H1 (cell line): ENCODE results near the gene FGF18. TPM values are rescaled to one million over a fixed set of nuclear protein-coding genes. Genes with fewer than 3 reads are reported as not detected.

ENCODE experiments used
- CBX5 ChIP-seq: fragments of 300-800, 300-1000 bp; sonication (generic); IDR thresholded peaks from 2 replicates; pipeline ENCODE4 v1.7.1; 2016; ENCODE audit warnings: antibody characterized with exemption, low read length, low read depth
- CBX8 ChIP-seq: fragments of 300-800, 300-1000 bp; sonication (generic); IDR thresholded peaks from 2 replicates; pipeline ENCODE4 v1.7.1; 2016; ENCODE audit warnings: low read depth, low read length, borderline replicate concordance
- FOSL1 ChIP-seq: IDR thresholded peaks from 2 replicates; pipeline ENCODE4 v1.6.1; 2011; ENCODE audit warnings: mild to moderate bottlenecking, low read depth, low read length, moderate library complexity; ENCODE audit not compliant: insufficient read depth
- GTF2F1 ChIP-seq: IDR thresholded peaks from 2 replicates; pipeline ENCODE4 v1.6.1; 2012; ENCODE audit warnings: low read depth, low read length, improper control_type of control experiment, borderline replicate concordance
- KDM4A ChIP-seq: IDR thresholded peaks from one replicate; pipeline ENCODE4 v1.7.1; 2012; ENCODE audit warnings: low read depth, mild to moderate bottlenecking, moderate library complexity, low read length, inconsistent platforms; ENCODE audit not compliant: severe bottlenecking
- POLR2A ChIP-seq, 2 experiments: IDR thresholded peaks; 1 replicate in 1 of 2; 2 replicates in 1 of 2; pipeline ENCODE4 v1.6.1; 2011; ENCODE audit warnings: low read depth in 2 of 2, low read length in 2 of 2, mild to moderate bottlenecking in 2 of 2; ENCODE audit errors: control extremely low read depth in 1 of 2
- POLR2AphosphoS5 ChIP-seq: IDR thresholded peaks from 2 replicates; pipeline ENCODE4 v1.6.1; 2011; ENCODE audit warnings: low read depth, low read length
- RXRA ChIP-seq: IDR thresholded peaks from 2 replicates; pipeline ENCODE4 v1.6.1; 2011; ENCODE audit warnings: low read depth, mild to moderate bottlenecking, low read length, moderate library complexity; ENCODE audit not compliant: insufficient read depth
- YY1 ChIP-seq: IDR thresholded peaks from 2 replicates; pipeline ENCODE4 v1.6.1; 2011; ENCODE audit warnings: low read depth, mild to moderate bottlenecking, low read length
- polyA plus RNA-seq, 7 experiments: library from polyadenylated mRNA; depleted of rRNA in 3 of 7; stranded (reverse) in 5 of 7; unstranded in 2 of 7; fragments of >200 nt in 5 of 7; fragments of 200-250 nt in 2 of 7; gene quantifications; 1 replicate in 5 of 7; 2 replicates in 1 of 7; 4 replicates in 1 of 7; pipeline versions ENCODE4 v1.2.1 to v1.2.3, GENCODE V29; 2011 to 2013; ENCODE audit warnings: missing spikeins in 2 of 7, mixed read lengths in 2 of 7
- total RNA-seq: library from RNA; stranded (reverse); fragmentation: NEBNext Ultra II Directional; extraction: Animal tissue kit (Norgen Biotek cat#: 25700); gene quantifications from 2 replicates; pipeline ENCODE4 v1.2.1, GENCODE V29; 2021
- TF ChIP-seq, protein P1 (sequence below): fragments of 300-600 bp; sonication (generic); IDR thresholded peaks from 2 replicates; pipeline ENCODE4 v1.7.1; 2012; ENCODE audit warnings: low read length, moderate library complexity, mild to moderate bottlenecking, inconsistent platforms; ENCODE audit not compliant: insufficient replicate concordance
- TF ChIP-seq, protein P2 (sequence below): IDR thresholded peaks from 2 replicates; pipeline ENCODE4 v1.6.1; 2011; ENCODE audit warnings: low read length, improper control_type of control experiment

The FGF18 gene
- total and polyA plus RNA-seq, 2 of the 8 experiments (the other 6 are each of a cell fraction or from before 2014, with no cell fraction given), result 0.54 to 1.3 TPM

DNA sequence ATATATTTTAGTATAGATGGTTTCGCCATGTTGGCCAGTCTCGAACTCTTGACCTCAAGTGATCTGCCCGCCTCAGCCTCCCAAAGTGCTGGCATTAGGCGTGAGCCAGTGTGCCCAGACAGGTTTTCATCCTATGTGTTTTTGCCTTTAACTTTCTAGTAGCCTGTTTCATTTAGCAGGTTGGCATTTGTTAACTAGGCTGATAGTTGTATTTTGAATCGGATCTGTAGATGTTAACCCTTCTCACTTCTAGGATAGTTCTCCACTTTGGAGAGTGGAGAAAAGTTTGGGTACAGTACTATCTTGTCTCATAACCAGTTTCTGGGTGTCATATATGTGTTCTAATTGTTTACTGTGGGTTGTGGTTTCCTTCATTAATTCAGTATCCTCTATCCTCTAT is 7.3 kb upstream of the FGF18 start (continued):
- TF ChIP-seq, protein P1, sequence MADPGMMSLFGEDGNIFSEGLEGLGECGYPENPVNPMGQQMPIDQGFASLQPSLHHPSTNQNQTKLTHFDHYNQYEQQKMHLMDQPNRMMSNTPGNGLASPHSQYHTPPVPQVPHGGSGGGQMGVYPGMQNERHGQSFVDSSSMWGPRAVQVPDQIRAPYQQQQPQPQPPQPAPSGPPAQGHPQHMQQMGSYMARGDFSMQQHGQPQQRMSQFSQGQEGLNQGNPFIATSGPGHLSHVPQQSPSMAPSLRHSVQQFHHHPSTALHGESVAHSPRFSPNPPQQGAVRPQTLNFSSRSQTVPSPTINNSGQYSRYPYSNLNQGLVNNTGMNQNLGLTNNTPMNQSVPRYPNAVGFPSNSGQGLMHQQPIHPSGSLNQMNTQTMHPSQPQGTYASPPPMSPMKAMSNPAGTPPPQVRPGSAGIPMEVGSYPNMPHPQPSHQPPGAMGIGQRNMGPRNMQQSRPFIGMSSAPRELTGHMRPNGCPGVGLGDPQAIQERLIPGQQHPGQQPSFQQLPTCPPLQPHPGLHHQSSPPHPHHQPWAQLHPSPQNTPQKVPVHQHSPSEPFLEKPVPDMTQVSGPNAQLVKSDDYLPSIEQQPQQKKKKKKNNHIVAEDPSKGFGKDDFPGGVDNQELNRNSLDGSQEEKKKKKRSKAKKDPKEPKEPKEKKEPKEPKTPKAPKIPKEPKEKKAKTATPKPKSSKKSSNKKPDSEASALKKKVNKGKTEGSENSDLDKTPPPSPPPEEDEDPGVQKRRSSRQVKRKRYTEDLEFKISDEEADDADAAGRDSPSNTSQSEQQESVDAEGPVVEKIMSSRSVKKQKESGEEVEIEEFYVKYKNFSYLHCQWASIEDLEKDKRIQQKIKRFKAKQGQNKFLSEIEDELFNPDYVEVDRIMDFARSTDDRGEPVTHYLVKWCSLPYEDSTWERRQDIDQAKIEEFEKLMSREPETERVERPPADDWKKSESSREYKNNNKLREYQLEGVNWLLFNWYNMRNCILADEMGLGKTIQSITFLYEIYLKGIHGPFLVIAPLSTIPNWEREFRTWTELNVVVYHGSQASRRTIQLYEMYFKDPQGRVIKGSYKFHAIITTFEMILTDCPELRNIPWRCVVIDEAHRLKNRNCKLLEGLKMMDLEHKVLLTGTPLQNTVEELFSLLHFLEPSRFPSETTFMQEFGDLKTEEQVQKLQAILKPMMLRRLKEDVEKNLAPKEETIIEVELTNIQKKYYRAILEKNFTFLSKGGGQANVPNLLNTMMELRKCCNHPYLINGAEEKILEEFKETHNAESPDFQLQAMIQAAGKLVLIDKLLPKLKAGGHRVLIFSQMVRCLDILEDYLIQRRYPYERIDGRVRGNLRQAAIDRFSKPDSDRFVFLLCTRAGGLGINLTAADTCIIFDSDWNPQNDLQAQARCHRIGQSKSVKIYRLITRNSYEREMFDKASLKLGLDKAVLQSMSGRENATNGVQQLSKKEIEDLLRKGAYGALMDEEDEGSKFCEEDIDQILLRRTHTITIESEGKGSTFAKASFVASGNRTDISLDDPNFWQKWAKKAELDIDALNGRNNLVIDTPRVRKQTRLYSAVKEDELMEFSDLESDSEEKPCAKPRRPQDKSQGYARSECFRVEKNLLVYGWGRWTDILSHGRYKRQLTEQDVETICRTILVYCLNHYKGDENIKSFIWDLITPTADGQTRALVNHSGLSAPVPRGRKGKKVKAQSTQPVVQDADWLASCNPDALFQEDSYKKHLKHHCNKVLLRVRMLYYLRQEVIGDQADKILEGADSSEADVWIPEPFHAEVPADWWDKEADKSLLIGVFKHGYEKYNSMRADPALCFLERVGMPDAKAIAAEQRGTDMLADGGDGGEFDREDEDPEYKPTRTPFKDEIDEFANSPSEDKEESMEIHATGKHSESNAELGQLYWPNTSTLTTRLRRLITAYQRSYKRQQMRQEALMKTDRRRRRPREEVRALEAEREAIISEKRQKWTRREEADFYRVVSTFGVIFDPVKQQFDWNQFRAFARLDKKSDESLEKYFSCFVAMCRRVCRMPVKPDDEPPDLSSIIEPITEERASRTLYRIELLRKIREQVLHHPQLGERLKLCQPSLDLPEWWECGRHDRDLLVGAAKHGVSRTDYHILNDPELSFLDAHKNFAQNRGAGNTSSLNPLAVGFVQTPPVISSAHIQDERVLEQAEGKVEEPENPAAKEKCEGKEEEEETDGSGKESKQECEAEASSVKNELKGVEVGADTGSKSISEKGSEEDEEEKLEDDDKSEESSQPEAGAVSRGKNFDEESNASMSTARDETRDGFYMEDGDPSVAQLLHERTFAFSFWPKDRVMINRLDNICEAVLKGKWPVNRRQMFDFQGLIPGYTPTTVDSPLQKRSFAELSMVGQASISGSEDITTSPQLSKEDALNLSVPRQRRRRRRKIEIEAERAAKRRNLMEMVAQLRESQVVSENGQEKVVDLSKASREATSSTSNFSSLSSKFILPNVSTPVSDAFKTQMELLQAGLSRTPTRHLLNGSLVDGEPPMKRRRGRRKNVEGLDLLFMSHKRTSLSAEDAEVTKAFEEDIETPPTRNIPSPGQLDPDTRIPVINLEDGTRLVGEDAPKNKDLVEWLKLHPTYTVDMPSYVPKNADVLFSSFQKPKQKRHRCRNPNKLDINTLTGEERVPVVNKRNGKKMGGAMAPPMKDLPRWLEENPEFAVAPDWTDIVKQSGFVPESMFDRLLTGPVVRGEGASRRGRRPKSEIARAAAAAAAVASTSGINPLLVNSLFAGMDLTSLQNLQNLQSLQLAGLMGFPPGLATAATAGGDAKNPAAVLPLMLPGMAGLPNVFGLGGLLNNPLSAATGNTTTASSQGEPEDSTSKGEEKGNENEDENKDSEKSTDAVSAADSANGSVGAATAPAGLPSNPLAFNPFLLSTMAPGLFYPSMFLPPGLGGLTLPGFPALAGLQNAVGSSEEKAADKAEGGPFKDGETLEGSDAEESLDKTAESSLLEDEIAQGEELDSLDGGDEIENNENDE, result no peak
- TF ChIP-seq CBX8 (no peak), FOSL1 (no peak), POLR2A (IDR thresholded peaks at IDR 0.05; ENCODE audit: control extremely low read depth in 1 of 2, low read depth in 2 of 2, low read length in 2 of 2) (peak in 1 of 2 experiments; percentile 47; a peak in 1 of 3 replicates), RXRA (no peak), YY1 (no peak), KDM4A (no peak), POLR2AphosphoS5 (peak; percentile 65), GTF2F1 (no peak), CBX5 (no peak)
- TF ChIP-seq, protein P2, sequence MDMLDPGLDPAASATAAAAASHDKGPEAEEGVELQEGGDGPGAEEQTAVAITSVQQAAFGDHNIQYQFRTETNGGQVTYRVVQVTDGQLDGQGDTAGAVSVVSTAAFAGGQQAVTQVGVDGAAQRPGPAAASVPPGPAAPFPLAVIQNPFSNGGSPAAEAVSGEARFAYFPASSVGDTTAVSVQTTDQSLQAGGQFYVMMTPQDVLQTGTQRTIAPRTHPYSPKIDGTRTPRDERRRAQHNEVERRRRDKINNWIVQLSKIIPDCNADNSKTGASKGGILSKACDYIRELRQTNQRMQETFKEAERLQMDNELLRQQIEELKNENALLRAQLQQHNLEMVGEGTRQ, result no peak
